Testis (tissue), 2 donors: Measurements from ENCODE around the gene PODXL2.

ENCODE experiments used
- CTCF ChIP-seq, 3 experiments: fragments of 450-650 bp in 2 of 3; fragments of 200-600 bp in 1 of 3; sonication (generic) in 1 of 3; IDR thresholded peaks; one replicate each; pipeline ENCODE4 v1.5.1; 2016 to 2019; ENCODE audit warnings: antibody characterized with exemption in 3 of 3, mild to moderate bottlenecking in 2 of 3, moderate library complexity in 1 of 3
- POLR2A ChIP-seq: fragments of 450-650 bp; IDR thresholded peaks from one replicate; pipeline ENCODE4 v1.6.1; 2017; ENCODE audit warnings: antibody characterized with exemption, mild to moderate bottlenecking, moderate library complexity

DNA sequence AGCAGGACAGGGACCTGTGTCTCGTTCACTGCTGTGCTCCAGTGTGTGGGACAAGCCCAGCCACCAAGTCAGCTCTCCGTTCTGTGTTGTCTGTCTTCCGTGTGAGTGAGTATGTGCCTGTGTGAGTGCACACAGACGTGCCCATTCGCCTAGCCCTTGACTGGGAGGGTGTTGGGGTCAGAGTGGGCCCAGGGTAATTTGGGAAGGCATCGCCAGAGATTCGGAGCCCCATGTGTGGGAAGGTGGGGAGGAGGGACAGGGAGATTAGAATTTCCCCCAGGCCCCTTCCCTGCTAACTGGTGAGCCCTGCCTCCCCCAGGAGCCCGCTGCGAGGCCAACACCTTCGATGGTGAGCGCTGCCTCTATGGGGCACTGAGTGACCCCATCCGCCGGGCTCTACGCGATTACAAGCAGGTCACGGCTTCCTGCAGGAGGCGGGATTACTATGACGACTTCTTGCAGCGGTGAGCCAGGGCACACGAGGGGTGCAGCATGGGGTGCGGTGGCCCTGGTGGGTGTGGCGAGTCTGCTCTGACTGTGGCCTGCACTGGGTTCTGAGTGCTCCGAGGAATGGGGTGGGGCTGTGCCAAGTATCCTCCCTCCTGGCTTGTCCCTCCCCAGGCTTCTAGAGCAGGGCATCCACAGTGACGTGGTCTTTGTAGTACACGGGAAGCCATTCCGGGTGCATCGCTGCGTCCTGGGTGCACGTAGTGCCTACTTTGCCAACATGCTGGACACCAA is 46.8 kb downstream of the PODXL2 start:
- TF ChIP-seq POLR2A = no peak
- no peak for TF ChIP-seq CTCF (IDR thresholded peaks at IDR 0.05)
